Measurements from ENCODE around the gene BCORL1. TPM values are rescaled to one million over a fixed set of nuclear protein-coding genes. Genes with fewer than 3 reads are reported as not detected.

BCORL1 gene
- total RNA-seq, 2 donors from 2014 or later, result 4.4 to 25.2 TPM

GRCh38 chrX:130013661-130014060 is 31.2 kb downstream of the BCORL1 start:
- intact Hi-C loops (cut with DNase I), result no loop called here
- 91% methylated on average over 14 of the region's 14 CpGs for WGBS

GRCh38 chrX:130014356-130014755 is 31.9 kb downstream of the BCORL1 start:
- Histone ChIP-seq H3K9me3 (no peaks in the 10 kb centered on the region), H3K4me3 (no peak overlapping the region), H3K36me3 (no peaks in the 10 kb centered on the region), H3K27me3 (replicated peaks; ENCODE audit: insufficient read depth) (no peaks in the 10 kb centered on the region), H3K27ac (no peak overlapping the region), H3K4me1 (replicated peaks) (no peaks in the 10 kb centered on the region)
- intact Hi-C loops (cut with DNase I), result no loop called here
- 98% methylated on average over 6 of the region's 13 CpGs for WGBS
- DNase-seq (ENCODE audit: low spot score), result no peak
- TF ChIP-seq CTCF (IDR thresholded peaks at IDR 0.05) (no peak), POLR2A (IDR thresholded peaks at IDR 0.05) (no peak), POLR2AphosphoS5 (IDR thresholded peaks at IDR 0.05) (no peak)

More at GRCh38 chrX:130013661-130014060, 31.2 kb downstream of the BCORL1 start:
- no peak overlapping the region for H3K27ac ChIP-seq
- H3K4me1 ChIP-seq (replicated peaks), result no peaks in the 10 kb centered on the region
- no peak overlapping the region for H3K4me3 ChIP-seq
- no peak for DNase-seq (ENCODE audit: low spot score)
- no peaks in the 10 kb centered on the region for H3K36me3 ChIP-seq
- TF ChIP-seq POLR2A (IDR thresholded peaks at IDR 0.05) (no peak), POLR2AphosphoS5 (IDR thresholded peaks at IDR 0.05) (no peak), CTCF (IDR thresholded peaks at IDR 0.05) (no peak)
- H3K9me3 ChIP-seq, result no peaks in the 10 kb centered on the region
- H3K27me3 ChIP-seq (replicated peaks; ENCODE audit: insufficient read depth), result no peaks in the 10 kb centered on the region

- Histone ChIP-seq H3K27ac (no peak overlapping the region), H3K36me3 (no peaks in the 10 kb centered on the region), H3K4me1 (replicated peaks) (no peaks in the 10 kb centered on the region), H3K9me3 (no peaks in the 10 kb centered on the region), H3K4me3 (no peak overlapping the region), H3K27me3 (replicated peaks; ENCODE audit: insufficient read depth) (no peaks in the 10 kb centered on the region)
- intact Hi-C loops (cut with DNase I), result no loop called here
- TF ChIP-seq POLR2A (IDR thresholded peaks at IDR 0.05) (no peak), CTCF (IDR thresholded peaks at IDR 0.05) (no peak), POLR2AphosphoS5 (IDR thresholded peaks at IDR 0.05) (no peak)
- 93% methylated on average over 8 of the region's 12 CpGs for WGBS
- no peak for DNase-seq (ENCODE audit: low spot score)
Measured at GRCh38 chrX:130014770-130015169, 32.3 kb downstream of the BCORL1 start.

- Histone ChIP-seq H3K4me3 (no peak overlapping the region), H3K27ac (no peak overlapping the region), H3K4me1 (replicated peaks) (no peaks in the 10 kb centered on the region), H3K27me3 (replicated peaks; ENCODE audit: insufficient read depth) (no peaks in the 10 kb centered on the region), H3K36me3 (no peaks in the 10 kb centered on the region), H3K9me3 (no peaks in the 10 kb centered on the region)
- WGBS, result 96% methylated on average over 12 of the region's 15 CpGs
- intact Hi-C loops (cut with DNase I), result no loop called here
- TF ChIP-seq POLR2AphosphoS5 (IDR thresholded peaks at IDR 0.05) (no peak), POLR2A (IDR thresholded peaks at IDR 0.05) (no peak), CTCF (IDR thresholded peaks at IDR 0.05) (no peak)
- no peak for DNase-seq (ENCODE audit: low spot score)
Measured at GRCh38 chrX:130015181-130015580, 32.7 kb downstream of the BCORL1 start.

GRCh38 chrX:130018143-130018542 is 35.7 kb downstream of the BCORL1 start:
- DNase-seq (ENCODE audit: low spot score), result no peak
- H3K36me3 ChIP-seq, result no peaks in the 10 kb centered on the region
- H3K4me3 ChIP-seq, result no peak overlapping the region
- intact Hi-C loops (cut with DNase I), result no loop called here
- no peaks in the 10 kb centered on the region for H3K9me3 ChIP-seq
- 81% methylated on average over 1 of the region's 1 CpG for WGBS
- no peak overlapping the region for H3K27ac ChIP-seq
- H3K4me1 ChIP-seq (replicated peaks), result no peaks in the 10 kb centered on the region
- H3K27me3 ChIP-seq (replicated peaks; ENCODE audit: insufficient read depth), result no peaks in the 10 kb centered on the region
- TF ChIP-seq CTCF (IDR thresholded peaks at IDR 0.05) (no peak), POLR2A (IDR thresholded peaks at IDR 0.05) (no peak), POLR2AphosphoS5 (IDR thresholded peaks at IDR 0.05) (no peak)
